Gastroesophageal sphincter (tissue), 3 donors: ENCODE measurements around the gene FOXL1.

ENCODE experiments used
- CTCF ChIP-seq, 4 experiments: fragments of 200-600 bp in 2 of 4; fragments of 450-650 bp in 2 of 4; sonication (generic) in 1 of 4; IDR thresholded peaks; one replicate each; pipeline ENCODE4 v1.5.1; 2017 to 2019; ENCODE audit warnings: antibody characterized with exemption in 4 of 4, mild to moderate bottlenecking in 2 of 4, moderate library complexity in 2 of 4
- POLR2AphosphoS5 ChIP-seq: sonication (generic); formaldehyde crosslinking; IDR thresholded peaks from one replicate; pipeline ENCODE4 v1.6.1; 2017; ENCODE audit warnings: antibody characterized with exemption

- TF ChIP-seq CTCF (IDR thresholded peaks at IDR 0.05), result no peak
- no peak for TF ChIP-seq POLR2AphosphoS5
Observed at GRCh38 chr16:86578611-86579267, 390 bp downstream of the FOXL1 start.
